Measurements from ENCODE around the gene RABAC1. TPM values are rescaled to one million over a fixed set of nuclear protein-coding genes. Genes with fewer than 3 reads are reported as not detected.

The RABAC1 gene
- polyA plus RNA-seq, 1 donor from 2014 or later, result 290 TPM

GRCh38 chr19:41922585-41922984 lies 36.5 kb downstream of the RABAC1 start:
- H3K79me2 ChIP-seq (replicated peaks; ENCODE audit: insufficient read depth, low read length), result no peaks in the 10 kb centered on the region
- H3F3A ChIP-seq (ENCODE audit: insufficient read depth, low read length, poor library complexity, severe bottlenecking), result no peaks in the 10 kb centered on the region
- peaks cover 84% of the 10 kb centered on the region for H3K27me3 ChIP-seq (ENCODE audit: insufficient read depth, low read depth, low read length)
- H3K4me2 ChIP-seq (ENCODE audit: low read length), result no peak overlapping the region
- no peaks in the 10 kb centered on the region for H3K36me3 ChIP-seq (ENCODE audit: insufficient read depth, low read length)
- H3K9me3 ChIP-seq (ENCODE audit: low read length), result no peaks in the 10 kb centered on the region
- H3K27ac ChIP-seq (ENCODE audit: low read length), result no peak overlapping the region
- H4K20me1 ChIP-seq (ENCODE audit: insufficient read depth), result no peaks in the 10 kb centered on the region
- no peak overlapping the region for H3K9ac ChIP-seq (ENCODE audit: low read length)
- H3K9me2 ChIP-seq (ENCODE audit: insufficient read depth, low read length), result no peaks in the 10 kb centered on the region
- TF ChIP-seq EZH2 (IDR thresholded peaks at IDR 0.05; ENCODE audit: borderline replicate concordance, insufficient read depth, low read length, poor library complexity, severe bottlenecking) (peak; percentile 19), RAD21 (conservative IDR thresholded peaks at IDR 0.05) (no peak)
- no peak overlapping the region for H3K4me3 ChIP-seq (ENCODE audit: low read length)
- no peak overlapping the region for H2AFZ ChIP-seq (ENCODE audit: low read depth, low read length)

- Histone ChIP-seq H3K79me2 (replicated peaks; ENCODE audit: insufficient read depth, low read length) (no peaks in the 10 kb centered on the region), H3K27ac (ENCODE audit: low read length) (no peak overlapping the region), H3K36me3 (ENCODE audit: insufficient read depth, low read length) (no peaks in the 10 kb centered on the region), H3F3A (ENCODE audit: insufficient read depth, low read length, poor library complexity, severe bottlenecking) (no peaks in the 10 kb centered on the region), H3K4me3 (ENCODE audit: low read length) (no peak overlapping the region), H3K27me3 (ENCODE audit: insufficient read depth, low read depth, low read length) (peaks cover 84% of the 10 kb centered on the region), H3K9me2 (ENCODE audit: insufficient read depth, low read length) (no peaks in the 10 kb centered on the region), H3K9me3 (ENCODE audit: low read length) (no peaks in the 10 kb centered on the region), H4K20me1 (ENCODE audit: insufficient read depth) (no peaks in the 10 kb centered on the region), H3K9ac (ENCODE audit: low read length) (no peak overlapping the region), H3K4me2 (ENCODE audit: low read length) (no peak overlapping the region), H2AFZ (ENCODE audit: low read depth, low read length) (no peak overlapping the region)
- TF ChIP-seq REST (IDR thresholded peaks at IDR 0.05; ENCODE audit: borderline replicate concordance), result no peak
Observed at GRCh38 chr19:41921577-41922576, 37.2 kb downstream of the RABAC1 start.

GRCh38 chr19:41920882-41921576 lies 38.1 kb downstream of the RABAC1 start:
- TF ChIP-seq EP300 (conservative IDR thresholded peaks at IDR 0.05; ENCODE audit: poor library complexity, severe bottlenecking) (no peak), REST (IDR thresholded peaks at IDR 0.05; ENCODE audit: borderline replicate concordance) (no peak), TAF1 (IDR thresholded peaks at IDR 0.05; ENCODE audit: low read depth) (no peak), SMC3 (conservative IDR thresholded peaks at IDR 0.05; ENCODE audit: poor library complexity) (no peak), MXI1 (conservative IDR thresholded peaks at IDR 0.05; ENCODE audit: poor library complexity, severe bottlenecking) (no peak), EZH2 (IDR thresholded peaks at IDR 0.05; ENCODE audit: borderline replicate concordance, insufficient read depth, low read length, poor library complexity, severe bottlenecking) (no peak), POLR2AphosphoS5 (IDR thresholded peaks at IDR 0.05) (no peak), RAD21 (conservative IDR thresholded peaks at IDR 0.05) (no peak), CTCF (IDR thresholded peaks at IDR 0.05; ENCODE audit: poor library complexity, severe bottlenecking) (no peak)
- Histone ChIP-seq H3K27ac (ENCODE audit: low read length) (no peak overlapping the region), H3K9me3 (ENCODE audit: low read length) (no peaks in the 10 kb centered on the region), H3K9me2 (ENCODE audit: insufficient read depth, low read length) (no peaks in the 10 kb centered on the region), H4K20me1 (ENCODE audit: insufficient read depth) (no peaks in the 10 kb centered on the region), H2AFZ (ENCODE audit: low read depth, low read length) (no peak overlapping the region), H3K4me3 (ENCODE audit: low read length) (no peak overlapping the region), H3K4me2 (ENCODE audit: low read length) (no peak overlapping the region), H3K36me3 (ENCODE audit: insufficient read depth, low read length) (no peaks in the 10 kb centered on the region), H3K27me3 (ENCODE audit: insufficient read depth, low read depth, low read length) (peaks cover 84% of the 10 kb centered on the region), H3K9ac (ENCODE audit: low read length) (no peak overlapping the region), H3F3A (ENCODE audit: insufficient read depth, low read length, poor library complexity, severe bottlenecking) (no peaks in the 10 kb centered on the region), H3K79me2 (replicated peaks; ENCODE audit: insufficient read depth, low read length) (no peaks in the 10 kb centered on the region)
